IMR-90 (cell line): ENCODE results near the gene PRSS12. TPM values are rescaled to one million over a fixed set of nuclear protein-coding genes. Genes with fewer than 3 reads are reported as not detected.

ENCODE experiments used
- ATAC-seq: fragments of 200-7000 bp; cut with Tn5 transposase; 2 replicates; pipeline ENCODE4 v1.9.1; 2020; ENCODE audit warnings: low read depth, mild to moderate bottlenecking, moderate library complexity
- BruUV-seq: library from RNA; stranded (reverse); fragments of 400-500 nt; replicated peaks from 2 replicates; lab custom pipeline; 2021; lab: Mats Ljungman, UMichigan
- CTCF ChIA-PET: fragments of 300-600 bp; formaldehyde crosslinking; extraction: SDS; loops from one replicate; lab custom pipeline; 2021; ENCODE audit warnings: antibody characterized with exemption; lab: Yijun Ruan, JAX
- POLR2A ChIA-PET: fragments of 300-600 bp; sonication (Branson Sonifier 250); formaldehyde crosslinking; loops from one replicate; lab custom pipeline; 2022; ENCODE audit warnings: antibody characterized with exemption; ENCODE audit not compliant: unreplicated experiment; lab: Charles Lee
- DNase-seq: peaks from one replicate; pipeline ENCODE4 v3.0.0; 2013
- H2AFZ ChIP-seq: replicated peaks from 2 replicates; pipeline ENCODE3; 2013; ENCODE audit warnings: low read length, mild to moderate bottlenecking; ENCODE audit not compliant: poor library complexity
- H2AK5ac ChIP-seq: 2 replicates; pipeline ENCODE4 v1.6.1; 2013; ENCODE audit warnings: low read depth, low read length, inconsistent platforms
- H2AK9ac ChIP-seq: replicated peaks from 2 replicates; pipeline ENCODE3; 2013; ENCODE audit warnings: mild to moderate bottlenecking, low read depth, low read length, moderate library complexity; ENCODE audit not compliant: poor library complexity
- H2BK120ac ChIP-seq: 2 replicates; pipeline ENCODE4 v1.6.1; 2013; ENCODE audit warnings: low read depth, low read length, inconsistent platforms
- H2BK15ac ChIP-seq: 3 replicates; pipeline ENCODE4 v1.6.1; 2013; ENCODE audit warnings: low read depth, low read length, inconsistent platforms
- H2BK20ac ChIP-seq: 2 replicates; pipeline ENCODE4 v1.6.1; 2013; ENCODE audit warnings: low read depth, mild to moderate bottlenecking, inconsistent platforms, low read length, moderate library complexity
- H2BK5ac ChIP-seq: 2 replicates; pipeline ENCODE4 v1.6.1; 2013; ENCODE audit warnings: mild to moderate bottlenecking, low read depth, low read length, inconsistent platforms; ENCODE audit not compliant: poor library complexity, severe bottlenecking
- H3K14ac ChIP-seq: replicated peaks from 2 replicates; pipeline ENCODE4 v1.6.1; 2013; ENCODE audit warnings: low read depth, low read length, inconsistent platforms
- H3K18ac ChIP-seq: 2 replicates; pipeline ENCODE4 v1.6.1; 2013; ENCODE audit warnings: low read depth, low read length, control low read depth
- H3K23ac ChIP-seq: 2 replicates; pipeline ENCODE4 v1.6.1; 2013; ENCODE audit warnings: low read depth, low read length, inconsistent platforms
- H3K27ac ChIP-seq: 2 replicates; pipeline ENCODE4 v1.5.1; 2013; ENCODE audit warnings: mild to moderate bottlenecking, control low read depth, low read length; ENCODE audit not compliant: insufficient read depth
- H3K27me3 ChIP-seq: 2 replicates; pipeline ENCODE4 v1.6.1; 2013; ENCODE audit warnings: low read length; ENCODE audit not compliant: control insufficient read depth, insufficient read depth
- H3K36me3 ChIP-seq: 2 replicates; pipeline ENCODE4 v1.6.1; 2013; ENCODE audit warnings: low read length, mixed read lengths; ENCODE audit not compliant: control insufficient read depth, insufficient read depth
- H3K4ac ChIP-seq: 2 replicates; pipeline ENCODE4 v1.6.1; 2013; ENCODE audit warnings: low read depth, low read length, inconsistent platforms
- H3K4me1 ChIP-seq: 2 replicates; pipeline ENCODE4 v1.6.1; 2013; ENCODE audit warnings: low read length, mixed read lengths; ENCODE audit not compliant: control insufficient read depth, insufficient read depth
- H3K4me2 ChIP-seq: 2 replicates; pipeline ENCODE4 v1.6.1; 2013; ENCODE audit warnings: low read depth, mild to moderate bottlenecking, control low read depth, low read length, moderate library complexity
- H3K4me3 ChIP-seq: 2 replicates; pipeline ENCODE4 v1.5.1; 2013; ENCODE audit warnings: low read depth, mild to moderate bottlenecking, control low read depth, low read length, moderate library complexity; ENCODE audit not compliant: insufficient read depth
- H3K56ac ChIP-seq: 2 replicates; pipeline ENCODE4 v1.6.1; 2013; ENCODE audit warnings: low read length, inconsistent platforms; ENCODE audit not compliant: insufficient read depth; ENCODE audit errors: extremely low read depth
- H3K79me1 ChIP-seq, 2 experiments: 2 replicates each; pipeline ENCODE4 v1.6.1; 2013; ENCODE audit warnings: low read length in 2 of 2, inconsistent platforms in 1 of 2, low read depth in 1 of 2
- H3K9ac ChIP-seq: 2 replicates; pipeline ENCODE4 v1.6.1; 2013; ENCODE audit warnings: low read depth, low read length, control low read depth
- H3K9me1 ChIP-seq: 2 replicates; pipeline ENCODE4 v1.6.1; 2013; ENCODE audit warnings: low read length, inconsistent platforms; ENCODE audit not compliant: insufficient read depth
- H3K9me3 ChIP-seq: 2 replicates; pipeline ENCODE4 v1.6.1; 2013; ENCODE audit warnings: low read length; ENCODE audit not compliant: control insufficient read depth, insufficient read depth
- H4K20me1 ChIP-seq: 2 replicates; pipeline ENCODE4 v1.6.1; 2013; ENCODE audit warnings: low read length, inconsistent platforms; ENCODE audit not compliant: insufficient read depth
- H4K5ac ChIP-seq: 2 replicates; pipeline ENCODE4 v1.6.1; 2013; ENCODE audit warnings: mild to moderate bottlenecking, low read depth, low read length, control low read depth
- H4K8ac ChIP-seq, 2 experiments: 2 replicates each; pipeline ENCODE4 v1.6.1; 2013; ENCODE audit warnings: low read depth in 2 of 2, low read length in 2 of 2, control low read depth in 1 of 2, inconsistent platforms in 1 of 2
- H4K91ac ChIP-seq: 2 replicates; pipeline ENCODE4 v1.6.1; 2013; ENCODE audit warnings: low read depth, low read length, inconsistent platforms; ENCODE audit not compliant: insufficient read depth
- CEBPB ChIP-seq: IDR thresholded peaks from 2 replicates; pipeline ENCODE4 v1.6.1; 2012; ENCODE audit warnings: low read depth, low read length, improper control_type of control experiment
- FOS ChIP-seq: fragments of 150-350 bp; IDR thresholded peaks from 2 replicates; pipeline ENCODE4 v1.6.1; 2016; ENCODE audit warnings: low read depth, low read length
- RCOR1 ChIP-seq: IDR thresholded peaks from 2 replicates; pipeline ENCODE4 v1.6.1; 2012; ENCODE audit warnings: mild to moderate bottlenecking, low read length, improper control_type of control experiment; ENCODE audit not compliant: insufficient replicate concordance
- RFX5 ChIP-seq: IDR thresholded peaks from 2 replicates; pipeline ENCODE4 v1.8.0; 2012; ENCODE audit warnings: low read depth, mild to moderate bottlenecking, low read length, moderate library complexity
- WGBS, 2 experiments: methylation state at CpG; one replicate each; pipeline versions ENCODE4 v1.1.5 to v1.1.7; 2013; ENCODE audit warnings: missing lambda C conversion rate in 2 of 2; ENCODE audit not compliant: insufficient read length in 1 of 2; ENCODE audit errors: extremely low coverage in 2 of 2; 5-methylcytosine and 5-hydroxymethylcytosine counted together
- dilution Hi-C: fragments of 300-500 bp; cut with HindIII; formaldehyde crosslinking; loops from one replicate; pipeline ENCODE4 v1.14.3; 2018; ENCODE audit warnings: low sequenced_read_pairs; ENCODE audit not compliant: unreplicated experiment
- in situ Hi-C: fragments of 300-500 bp; cut with MboI; formaldehyde crosslinking; loops from 3 replicates; pipeline ENCODE4 v1.14.3; 2019; ENCODE audit warnings: low sequenced_read_pairs, inconsistent platforms, mixed read lengths
- intact Hi-C: fragments of 100-400 bp; cut with micrococcal nuclease; formaldehyde crosslinking; loops from 2 replicates; pipeline ENCODE4 v1.10.0; 2022
- polyA plus RNA-seq, 3 experiments: library from polyadenylated mRNA; depleted of rRNA; stranded (reverse); fragments of >200 nt; gene quantifications; 2 replicates each; pipeline ENCODE4 v1.2.3, GENCODE V29; 2012; ENCODE audit warnings: low replicate concordance in 1 of 3
- total RNA-seq: library from RNA; depleted of rRNA; stranded (reverse); fragments of >200 nt; gene quantifications from 2 replicates; pipeline ENCODE4 v1.2.3, GENCODE V29; 2012

The PRSS12 gene
- total and polyA plus RNA-seq, 2 of the 4 experiments (the other 2 are of a cell fraction) = 51.1 to 71.5 TPM

DNA sequence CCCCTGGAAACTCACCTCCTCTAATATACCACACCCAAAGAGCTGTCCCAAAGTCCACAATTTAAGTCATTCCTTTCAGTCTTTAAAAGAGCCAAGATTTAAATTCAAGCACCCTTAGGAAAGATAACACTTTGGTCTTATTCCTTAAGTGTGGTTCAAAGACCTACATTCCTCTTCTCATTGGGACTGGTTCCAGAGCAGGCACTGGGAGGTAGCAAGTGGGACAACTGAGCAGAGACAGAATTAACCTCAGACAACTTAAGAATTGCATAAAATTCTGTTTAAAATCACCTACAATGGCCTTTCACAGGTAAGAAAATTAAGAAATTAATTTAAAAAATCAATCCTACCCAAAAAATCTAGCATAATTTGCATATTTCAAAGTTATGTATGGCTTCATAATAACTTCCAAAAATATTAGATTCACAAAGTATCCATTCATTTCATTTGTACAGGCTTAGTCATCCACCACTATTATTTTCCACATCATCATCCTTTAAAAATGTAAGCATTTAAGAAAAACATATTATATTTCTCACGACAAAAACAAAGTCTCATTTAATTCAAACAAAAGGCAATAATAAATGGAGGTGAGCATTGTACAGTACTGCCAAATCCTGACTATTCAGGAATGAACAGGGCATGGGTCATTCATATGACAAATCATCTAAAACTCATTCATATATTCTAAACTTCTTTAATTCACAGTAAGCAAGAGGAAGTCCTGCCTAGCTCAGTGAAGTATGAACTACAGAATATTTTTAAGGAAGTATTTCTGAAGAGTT is 13.6 kb downstream of the PRSS12 start:
- Histone ChIP-seq H3K4ac (peak overlapping the region; percentile 67), H2BK5ac (peak overlapping the region; percentile 98), H3K36me3 (0 out of 2 replicates have a peak, but pooled peaks cover 2% of the 10 kb centered on the region), H4K5ac (peak overlapping the region; percentile 14), H3K27ac (peak overlapping the region; percentile 89; the same call in 1 of the 2 replicates), H4K20me1 (no peaks in the 10 kb centered on the region), H2AK9ac (no peak overlapping the region), H3K9me1 (peaks cover 13% of the 10 kb centered on the region), H3K18ac (peak overlapping the region; percentile 63), H2BK20ac (peak overlapping the region; percentile 71; the same call in 1 of the 2 replicates), H3K9me3 (no peaks in the 10 kb centered on the region), H3K14ac (no peak overlapping the region), H3K79me1 (peaks cover 34 to 39% of the 10 kb centered on the region in 2 experiments), H4K8ac (peak overlapping the region in 1 of 2 experiments; percentile 44; a peak in 2 of 4 replicates), H2BK15ac (no peak overlapping the region), H3K23ac (no peak overlapping the region), H3K9ac (no peak overlapping the region), H2BK120ac (peak overlapping the region; percentile 76), H2AK5ac (no peak overlapping the region; the same call in 1 of the 2 replicates), H3K56ac (no peak overlapping the region), H3K4me3 (no peak overlapping the region), H3K27me3 (no peaks in the 10 kb centered on the region), H4K91ac (peak overlapping the region; percentile 7; the same call in 1 of the 2 replicates), H3K4me2 (peak overlapping the region; percentile 54; the same call in 1 of the 2 replicates), H2AFZ (no peak overlapping the region), H3K4me1 (peaks cover 16% of the 10 kb centered on the region)
- no CpG with 5 or more reads among the region's 1 CpG for WGBS, 2 experiments
- DNase-seq = peak; percentile 91
- no TSS peak for BruUV-seq
- dilution Hi-C loops = no loop called here
- ATAC-seq = peak; percentile 73
- ChIA-PET CTCF (interaction anchor here (1.6 to 2.6 kb wide), 2 partner anchors 14 kb away, joined by 4 to 9 read pairs; partner anchors contain the start of gene PRSS12), POLR2A (no interaction called here)
- intact Hi-C loops = no loop called here
- TF ChIP-seq FOS (peak; percentile 42; the same call in 1 of the 2 replicates), RFX5 (no peak), CEBPB (no peak), RCOR1 (no peak)
- in situ Hi-C loops = no loop called here
